A549 treated with dexamethasone at 1 μM for 4 hours (cell line): ENCODE results near the gene CBLB. TPM values are rescaled to one million over a fixed set of nuclear protein-coding genes. Genes with fewer than 3 reads are reported as not detected.

ENCODE experiments used
- total RNA-seq: library from RNA; stranded (reverse); fragments of 200-300 nt; extraction: Qiagen RNA extraction; gene quantifications from 5 replicates; pipeline ENCODE4 v1.2.3, GENCODE V29; 2022

CBLB gene
- total RNA-seq: 11.6 to 19.7 TPM (median 14.5 TPM) in 5 replicates

DNA sequence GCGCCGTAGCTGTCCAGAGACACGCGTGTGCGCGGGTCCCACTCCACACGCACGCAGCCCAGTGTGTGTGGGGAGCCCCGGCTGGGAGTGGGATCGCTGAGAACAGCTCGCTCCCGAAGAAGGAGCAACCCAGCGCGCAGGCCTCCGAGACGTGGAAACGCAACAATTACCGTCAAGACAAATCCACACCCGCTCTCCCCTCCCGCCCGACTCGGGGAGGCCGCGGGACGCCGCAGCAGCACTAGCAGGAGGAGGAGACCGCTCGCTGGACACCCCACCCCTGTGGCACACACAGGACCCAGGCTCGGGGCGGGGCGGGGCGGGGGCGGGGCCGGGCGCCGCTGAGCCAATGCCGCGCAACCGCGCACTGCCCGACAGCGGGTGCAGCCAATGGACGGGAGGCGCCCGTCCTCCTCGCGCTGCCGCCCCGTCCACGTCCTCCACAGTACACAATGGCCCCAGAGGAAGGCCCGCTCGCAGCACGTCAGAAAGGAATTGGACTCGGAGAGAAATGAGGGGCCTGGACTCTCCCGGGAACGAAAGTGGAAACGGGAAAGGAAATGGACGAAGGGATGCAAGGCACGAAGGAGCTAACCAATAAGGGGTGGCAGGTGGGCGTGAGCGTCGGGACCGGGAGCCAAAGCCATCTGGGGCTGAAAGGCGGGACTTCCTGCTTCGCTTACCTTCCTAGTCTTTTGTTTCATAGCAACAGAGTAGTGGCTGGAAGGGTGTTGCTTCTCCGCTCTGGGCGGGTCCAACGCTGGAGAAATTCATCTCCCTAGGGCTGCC lies at the start of gene CBLB:
Gene CBLB (minus strand): TSS at position 271 of the 789 bp plus-strand sequence. CDS start 1,435 bp downstream, outside the sequence.

